ENCODE data around the gene ELOVL3.
A peak's percentile ranks its signal among the peaks of the same experiment; 100 is the strongest.
"Not testable (repeated sequence)": the region's sequence is repeated elsewhere in the genome, so short reads cannot be mapped to it uniquely, and the experiment has no call there.

ELOVL3 gene

DNA sequence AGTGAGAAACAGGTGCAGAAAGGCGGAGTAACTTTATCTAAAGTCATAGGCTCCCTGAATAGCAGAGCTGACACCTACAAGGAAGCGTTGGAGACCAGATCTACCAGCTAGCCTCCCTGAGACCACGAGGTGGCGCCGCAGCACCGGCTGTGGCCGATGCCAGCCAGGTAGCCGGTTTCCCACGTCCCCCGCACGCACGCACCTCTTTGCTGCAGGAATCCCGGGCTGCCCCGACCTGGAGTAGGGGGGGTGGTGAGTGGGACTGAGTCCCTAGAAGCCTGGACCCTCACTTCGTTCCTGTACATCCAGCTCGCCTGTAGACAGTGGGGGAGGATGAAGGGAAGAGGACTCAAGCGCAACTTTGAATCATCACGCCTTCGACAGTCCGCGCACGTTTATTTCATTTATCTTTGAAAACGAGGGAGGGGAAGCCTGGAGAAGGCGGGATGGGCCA is 3.7 kb downstream of the ELOVL3 start:
- DNase-seq: peak; percentile 87

DNA sequence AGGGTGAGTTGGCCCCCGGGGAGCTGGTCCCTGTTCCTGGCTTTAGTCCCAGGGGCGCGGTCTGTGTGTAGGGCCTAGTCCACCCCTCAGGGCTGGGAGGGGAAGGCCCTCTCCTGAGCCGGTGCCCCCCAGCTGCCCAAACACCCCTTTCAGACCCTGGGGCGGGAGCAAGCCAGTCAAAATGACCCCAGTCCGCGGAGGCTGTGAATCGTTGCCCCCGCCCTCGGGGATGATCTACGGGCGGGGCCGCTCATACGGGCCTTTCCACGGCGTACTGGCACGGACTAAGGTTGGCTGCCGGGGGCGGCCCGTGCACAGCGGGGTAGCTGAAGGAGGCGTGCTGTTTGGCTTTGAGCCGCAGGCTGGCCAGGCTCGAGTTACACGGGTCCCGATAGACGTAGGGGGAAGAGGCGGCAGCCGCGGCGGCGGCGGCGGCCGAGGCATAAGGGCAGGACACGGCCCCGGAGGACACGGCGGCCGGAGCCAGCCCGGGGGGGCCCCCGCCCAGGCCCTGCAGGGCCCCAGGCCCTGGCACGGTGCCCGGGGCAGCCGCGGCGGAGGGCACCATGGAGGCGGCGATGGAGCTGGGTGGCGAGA is 4.3 kb downstream of the ELOVL3 start:
- peak; percentile 51 for DNase-seq

DNA sequence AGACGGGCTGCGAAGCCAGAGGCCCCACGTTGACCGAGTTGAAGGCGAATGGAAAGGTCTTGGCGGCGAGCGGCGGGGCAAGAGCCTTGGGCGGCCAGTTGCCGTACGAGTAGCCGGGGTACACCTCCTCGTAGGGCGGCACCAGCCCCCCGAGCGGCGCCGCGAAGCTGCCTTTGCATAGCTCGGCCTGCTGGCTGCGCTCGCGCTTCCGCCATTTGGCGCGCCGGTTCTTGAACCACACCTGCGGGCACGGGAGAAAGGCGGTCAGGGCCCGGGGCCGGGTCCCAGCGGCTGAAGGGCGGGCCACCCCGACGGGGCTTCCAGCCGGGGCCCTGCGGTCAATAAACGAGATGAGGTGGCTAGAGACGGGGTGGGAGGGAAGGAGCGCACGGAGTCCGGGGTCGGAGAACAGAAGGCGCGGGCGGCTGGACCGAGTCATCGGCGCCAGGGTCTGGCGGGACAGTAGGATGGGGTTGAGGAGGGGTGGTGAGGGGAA is 4.8 kb downstream of the ELOVL3 start:
- peak; percentile 37 for DNase-seq

DNA sequence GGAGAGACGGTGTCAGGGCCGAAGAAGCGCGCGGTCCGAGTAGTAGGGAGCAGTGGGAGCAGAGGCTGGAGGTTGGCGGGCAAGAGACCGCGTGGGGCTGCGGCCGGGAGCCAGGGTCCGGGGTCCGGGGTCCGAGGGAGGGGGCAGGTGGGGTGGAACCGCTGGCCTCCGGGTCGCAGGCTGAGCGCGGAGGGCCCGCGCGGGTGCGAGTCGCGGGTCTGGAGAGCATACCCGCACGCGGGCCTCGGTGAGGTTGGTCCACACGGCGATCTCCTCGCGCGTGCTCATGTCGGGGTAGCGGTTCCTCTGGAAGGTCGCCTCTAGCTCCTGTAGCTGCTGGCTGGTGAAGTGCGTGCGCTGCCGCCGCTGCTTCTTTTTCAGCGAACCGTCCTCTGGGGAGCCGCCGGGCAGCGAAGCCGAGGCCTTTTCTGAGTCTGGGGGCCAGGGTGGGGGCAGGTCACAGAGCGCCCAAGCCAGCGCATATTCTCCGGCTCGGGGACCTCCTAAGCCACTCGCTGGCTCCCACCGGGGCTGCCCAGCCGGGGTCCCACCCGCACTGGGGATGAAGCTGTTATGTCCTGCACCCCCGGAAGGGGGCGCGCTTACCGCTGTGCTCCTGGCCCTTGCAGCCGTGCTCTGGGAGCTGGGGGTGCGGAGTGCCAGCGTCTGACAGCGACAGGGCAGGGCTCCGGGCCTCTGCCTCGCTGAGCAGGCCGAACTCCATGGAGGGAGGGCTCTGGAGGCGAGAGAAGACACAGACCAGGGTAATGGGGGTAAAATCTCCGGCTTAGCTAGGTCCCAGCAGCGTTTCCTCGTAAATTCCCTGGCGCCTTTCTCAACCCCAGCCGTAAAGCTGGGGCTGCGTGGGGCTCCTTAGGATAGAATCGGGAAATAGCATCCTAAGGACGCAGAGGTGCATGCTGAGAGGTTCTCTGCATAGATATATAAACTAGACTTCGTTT is 5.5 kb downstream of the ELOVL3 start:
- DNase-seq: peak; percentile 74

DNA sequence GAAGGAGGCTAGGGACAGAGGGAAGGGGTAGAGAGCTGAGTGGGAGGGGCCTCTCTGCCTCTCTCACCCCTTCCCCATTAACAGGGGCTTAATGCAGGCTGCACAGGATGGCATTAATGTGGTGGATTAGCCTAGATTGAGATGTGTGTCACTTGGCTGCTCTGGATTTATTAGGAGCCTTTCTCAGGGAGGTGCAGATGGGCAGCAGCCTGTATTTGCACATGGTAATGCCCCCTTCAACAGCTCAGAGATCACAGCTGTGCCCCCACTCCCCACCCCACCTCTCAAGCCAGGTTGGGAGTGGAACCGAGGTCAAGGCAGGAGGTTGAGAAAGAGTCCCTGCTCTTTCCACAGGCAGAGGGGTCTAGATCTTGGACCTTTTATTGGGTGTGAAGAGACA is 7.9 kb downstream of the ELOVL3 start:
- DNase-seq: peak; percentile 97

DNA sequence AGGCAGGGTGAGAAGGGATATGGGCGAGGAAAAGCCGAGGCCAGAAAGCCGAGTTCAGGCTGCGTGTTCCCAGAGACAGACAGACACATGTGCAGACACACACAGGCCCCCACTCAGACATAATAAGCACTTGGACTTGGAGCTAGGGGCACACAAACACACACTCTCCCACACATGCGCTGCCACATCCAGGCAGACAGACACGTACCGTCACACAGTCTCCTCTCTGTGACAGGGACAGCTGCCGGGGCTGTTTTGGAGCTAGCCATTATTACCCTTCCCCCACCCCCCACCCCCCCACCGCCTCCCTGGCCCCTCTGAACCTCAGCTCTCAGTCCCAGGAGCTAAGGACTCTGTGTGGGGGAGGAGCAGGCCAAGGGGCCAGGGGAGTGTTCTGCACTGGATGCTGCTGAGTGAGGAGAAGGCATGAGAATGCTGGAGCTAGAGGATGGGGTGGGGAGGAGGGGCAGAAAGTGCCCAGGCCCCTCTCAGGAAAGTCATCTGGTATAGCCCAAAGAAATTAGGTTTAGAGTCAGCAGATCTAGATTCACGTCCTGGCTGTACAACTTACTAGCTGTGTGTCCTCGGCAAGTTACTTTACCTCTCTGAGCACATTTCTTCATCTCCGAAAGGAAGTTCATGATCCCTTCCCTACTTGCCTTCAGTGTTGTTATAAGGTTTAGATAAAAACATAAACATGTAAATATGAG is 8.9 kb downstream of the ELOVL3 start:
- peak; percentile 69 for DNase-seq

DNA sequence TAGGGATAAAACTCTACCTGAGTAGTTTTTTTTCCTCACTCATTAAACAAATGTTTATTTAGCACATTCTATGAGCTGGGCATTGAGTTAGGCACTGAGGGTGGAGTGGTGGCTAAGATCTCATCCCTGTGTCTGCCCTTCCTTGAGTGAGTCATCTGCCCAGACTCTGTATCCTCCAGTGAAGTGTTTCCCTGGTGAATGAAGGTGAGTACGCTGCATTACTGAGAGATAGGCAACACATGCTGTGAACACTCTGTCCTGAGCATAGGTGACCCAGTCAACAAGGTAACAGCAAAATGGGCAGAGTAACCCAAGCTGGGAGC is 9.5 kb downstream of the ELOVL3 start:
- DNase-seq: no peak

DNA sequence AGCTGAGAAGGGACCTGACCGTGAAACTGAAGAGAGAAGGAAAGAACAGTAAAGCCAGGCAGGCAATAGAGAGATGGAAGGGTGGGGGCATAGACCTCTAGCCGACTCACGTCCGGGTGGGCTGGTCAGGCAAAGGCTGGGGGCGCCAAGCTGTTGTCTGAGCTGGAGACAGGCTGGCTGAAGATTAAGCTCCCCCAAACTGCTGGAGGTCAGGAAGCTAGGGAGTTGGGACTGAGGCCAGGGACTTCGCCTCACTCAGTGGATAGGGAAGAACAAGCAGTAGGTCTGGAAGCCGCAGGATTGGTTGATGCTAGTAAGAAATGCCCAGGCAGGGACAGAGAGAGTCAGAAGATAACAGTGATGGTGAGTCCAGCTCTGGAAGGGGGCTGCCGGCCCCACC is 9.9 kb downstream of the ELOVL3 start:
- peak; percentile 31 for DNase-seq

DNA sequence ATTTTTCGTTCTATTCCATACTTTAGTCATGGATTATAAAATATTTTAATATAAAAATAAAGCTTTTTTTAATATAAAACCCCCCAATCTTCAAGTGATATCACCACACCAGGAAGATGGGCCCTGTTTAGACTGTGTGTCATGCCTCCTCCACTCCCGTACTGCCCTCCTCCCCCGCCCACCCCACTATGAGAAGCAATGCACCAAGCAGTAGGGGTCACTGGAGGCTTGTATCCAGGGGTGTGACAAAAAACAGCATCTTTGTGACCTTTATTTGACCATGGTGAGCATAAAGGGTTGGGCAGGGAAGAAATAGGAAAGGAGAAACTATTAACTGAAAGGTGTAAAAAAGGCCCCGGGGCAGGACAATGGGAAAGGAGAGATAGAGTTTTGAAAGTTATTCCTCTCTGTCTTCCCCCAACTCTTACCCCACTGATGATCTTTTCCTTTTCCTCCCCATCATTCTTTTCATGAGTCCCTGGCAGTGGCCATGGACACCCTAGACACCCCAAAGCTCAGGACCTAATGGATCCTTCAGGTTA is 11.7 kb downstream of the ELOVL3 start:
- DNase-seq: no peak

DNA sequence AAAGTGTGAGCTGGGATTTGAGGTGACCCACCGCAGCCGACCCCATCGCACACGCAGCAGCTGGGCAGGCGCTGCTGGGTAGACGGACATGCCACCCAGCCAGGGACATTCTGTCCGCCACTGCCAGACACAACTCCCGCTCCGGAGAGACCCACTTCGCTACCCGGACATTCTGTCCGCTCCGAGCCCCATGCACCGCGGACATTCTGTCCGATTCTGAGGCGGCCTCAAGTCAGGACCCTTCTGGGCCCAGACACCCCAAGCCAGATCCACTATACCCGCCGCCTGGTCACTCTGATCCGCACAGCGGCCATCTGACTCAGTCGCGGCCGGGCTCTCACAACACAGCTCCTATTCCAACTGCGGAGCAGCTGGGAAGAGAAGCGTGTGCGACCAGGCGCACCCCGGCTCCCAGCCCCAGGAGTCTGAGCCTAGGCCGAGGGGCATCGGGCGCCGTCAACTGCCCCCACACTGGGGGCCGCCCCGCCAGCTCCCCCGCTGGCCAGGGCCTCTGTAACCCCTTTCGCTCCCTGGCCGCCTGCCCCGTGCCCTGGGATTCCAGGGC is 14.4 kb downstream of the ELOVL3 start:
- no peak for DNase-seq

DNA sequence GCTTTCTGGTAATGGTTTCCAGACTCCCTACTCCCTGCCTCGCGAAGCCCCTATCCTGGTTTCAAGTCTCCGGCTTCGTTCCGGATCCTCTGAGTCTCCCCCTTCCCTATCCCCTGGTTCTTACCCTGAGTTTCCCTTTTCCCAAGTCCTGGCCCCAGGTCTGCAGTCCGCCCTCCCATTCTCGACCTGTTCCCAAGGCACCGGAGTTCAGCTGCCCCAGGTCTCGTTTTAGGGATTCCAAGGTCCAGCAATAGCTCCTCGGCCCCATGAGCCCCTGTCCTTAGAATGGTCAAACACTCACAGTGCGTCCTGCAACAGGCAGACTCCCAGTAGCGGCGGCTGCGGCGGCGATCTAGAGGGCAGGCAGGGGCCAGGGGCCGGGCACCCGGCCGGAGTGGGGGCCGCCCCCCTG is 14.9 kb downstream of the ELOVL3 start:
- no peak for DNase-seq

DNA sequence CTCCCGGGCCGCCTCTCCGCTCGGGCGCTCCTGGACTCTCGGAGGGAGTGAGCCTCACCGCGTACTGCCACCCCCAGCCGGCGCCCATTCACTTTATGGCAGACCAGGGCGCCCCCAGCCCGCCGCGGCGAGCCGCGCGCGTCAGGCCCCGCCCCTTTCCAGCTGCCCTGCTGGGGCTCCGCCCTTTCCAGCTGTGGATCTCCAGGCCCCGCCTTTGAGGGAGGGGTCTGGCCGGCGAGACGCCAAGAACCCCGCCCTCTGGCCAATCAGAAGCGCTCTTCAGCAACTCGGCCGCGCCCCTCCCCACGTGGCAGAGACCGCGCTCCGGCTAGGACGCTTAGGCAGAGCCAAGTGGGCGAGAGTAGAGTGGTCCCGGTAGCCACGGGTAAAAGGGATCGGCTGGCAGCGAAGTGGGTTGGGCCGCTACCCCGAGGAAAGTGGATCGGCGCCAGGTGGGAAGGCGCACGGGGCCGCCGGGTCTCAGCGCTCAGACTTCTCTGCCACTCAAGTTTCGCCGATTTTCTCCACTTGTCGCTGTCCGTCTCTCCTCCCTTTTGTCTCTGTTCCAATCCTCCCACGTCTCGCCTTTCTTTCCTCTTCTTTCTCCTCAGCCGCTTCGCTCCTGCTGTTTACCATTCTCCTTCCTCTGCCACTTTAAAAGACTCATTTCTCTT is 15.5 kb downstream of the ELOVL3 start, which contains the start of gene PITX3:
TSS of gene PITX3 (minus strand) at position 69 of the 674 bp plus-strand sequence. CDS start 9,432 bp downstream, outside the sequence.
- peak; percentile 84 for DNase-seq

DNA sequence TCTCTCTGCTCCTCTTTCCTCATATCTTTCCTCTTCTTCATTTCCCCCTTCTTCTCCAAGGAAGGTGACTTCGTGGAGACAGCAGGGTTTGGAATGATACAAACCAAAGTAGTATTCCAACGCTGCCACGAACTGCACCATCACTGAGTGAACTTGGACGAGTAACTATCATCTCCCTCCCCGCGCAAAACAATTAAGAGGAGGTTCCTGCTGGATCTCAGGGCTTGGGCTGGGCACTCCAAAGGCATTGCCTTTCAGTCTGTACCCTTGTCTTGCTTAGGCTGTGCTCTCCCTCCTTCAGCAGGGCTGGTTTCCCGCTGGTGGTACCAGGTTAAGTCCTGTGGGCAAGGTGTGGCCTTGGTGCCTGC is 16.0 kb downstream of the ELOVL3 start:
- DNase-seq: no peak

DNA sequence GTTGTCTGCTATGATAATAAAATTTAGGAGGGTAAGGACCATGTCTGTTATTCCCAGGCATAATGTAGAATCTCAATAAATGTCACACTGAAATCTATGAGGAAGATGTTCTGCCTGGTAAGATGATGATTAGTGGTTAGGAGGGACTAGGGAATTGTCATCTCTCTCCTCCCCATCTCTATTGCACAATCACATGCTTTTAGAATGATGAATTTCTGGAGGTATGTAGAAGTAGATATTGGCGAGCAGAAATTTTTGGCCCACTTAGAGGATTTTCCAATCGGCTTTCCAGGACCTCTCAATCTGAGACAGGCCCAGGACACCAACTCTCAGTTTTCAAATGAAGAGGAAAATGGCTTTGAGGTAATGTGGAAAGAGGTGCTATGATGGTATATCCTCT is 17.2 kb downstream of the ELOVL3 start:
- DNase-seq: no peak

DNA sequence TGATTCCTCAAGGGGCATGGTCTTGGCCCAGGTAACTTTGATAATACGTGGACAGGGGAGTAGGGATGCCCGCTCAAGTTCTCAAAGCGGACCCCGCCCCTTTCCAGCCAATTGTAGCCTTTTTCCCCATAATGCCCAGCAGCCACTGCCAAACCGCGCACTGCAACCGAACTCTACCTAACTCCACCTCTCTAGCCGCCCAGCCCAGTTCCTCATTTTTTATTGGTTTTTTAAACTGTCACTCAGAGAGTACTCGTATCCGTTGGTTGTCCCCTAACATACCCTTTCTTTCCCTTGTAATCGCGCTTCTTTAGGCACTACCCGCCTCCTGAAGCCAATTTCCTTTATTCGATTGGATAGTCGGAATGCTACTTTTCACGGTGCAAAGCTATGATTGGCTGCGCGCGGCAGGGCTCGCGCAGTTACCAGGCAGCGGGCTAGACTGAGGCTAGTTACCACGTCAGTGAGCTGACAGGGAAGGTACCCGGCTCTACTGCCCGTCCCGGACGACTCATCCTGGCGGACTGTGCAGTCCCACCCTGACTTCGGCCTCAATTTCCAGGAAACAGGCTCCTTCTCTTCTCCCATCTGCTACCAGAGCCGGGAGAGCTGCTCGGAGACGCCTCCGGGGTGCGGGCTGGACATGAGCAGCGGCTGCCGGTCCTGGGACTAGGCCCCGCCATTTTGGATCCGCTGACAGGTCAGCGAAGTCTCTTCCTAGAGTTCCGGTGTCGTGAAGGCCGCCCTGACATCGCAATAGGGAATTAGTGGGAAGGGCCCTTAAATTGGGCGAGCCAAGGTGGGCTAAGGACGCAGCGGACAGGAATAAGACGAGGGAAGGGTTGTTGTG is 19.2 kb downstream of the ELOVL3 start, which contains the start of gene GBF1:
TSS of gene GBF1 (plus strand) at position 451 of the 850 bp plus-strand sequence. CDS start 13,407 bp downstream, outside the sequence.
- peak; percentile 99 for DNase-seq

DNA sequence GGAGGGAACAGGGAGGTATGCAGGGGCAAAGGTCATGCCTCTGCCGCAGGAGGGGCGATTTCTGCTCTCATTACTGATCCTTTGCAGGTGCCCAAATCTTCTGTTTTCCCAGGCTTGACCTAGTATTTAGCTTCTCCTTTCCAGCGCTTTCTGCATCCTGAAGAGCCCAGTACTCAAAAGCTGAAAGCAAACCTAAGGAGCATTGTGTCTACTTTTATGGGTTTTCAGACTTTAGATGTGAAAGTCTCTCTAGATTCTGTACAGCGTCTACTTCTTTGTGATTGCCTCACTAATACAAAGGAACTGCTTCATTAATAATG is 19.8 kb downstream of the ELOVL3 start:
- DNase-seq: no peak

DNA sequence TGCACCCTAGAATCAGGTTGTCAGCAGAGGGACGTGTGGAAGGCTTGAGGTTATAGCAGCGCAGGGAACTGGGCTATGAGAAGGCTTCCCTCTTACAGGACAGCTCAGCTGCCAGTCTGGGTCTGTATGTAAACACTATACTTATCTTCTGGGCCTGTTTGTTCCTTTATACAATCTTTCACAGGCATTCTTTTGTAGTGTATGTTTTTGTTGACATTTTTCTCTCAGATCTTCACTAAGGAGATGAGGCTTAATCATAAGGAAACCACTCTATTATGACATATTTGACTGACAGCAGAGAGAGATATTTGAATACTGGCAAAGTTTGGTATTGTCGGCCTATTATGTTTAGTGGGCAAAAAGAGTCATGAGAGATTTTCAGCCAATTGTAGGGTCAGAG is 20.2 kb downstream of the ELOVL3 start:
- DNase-seq: no peak

DNA sequence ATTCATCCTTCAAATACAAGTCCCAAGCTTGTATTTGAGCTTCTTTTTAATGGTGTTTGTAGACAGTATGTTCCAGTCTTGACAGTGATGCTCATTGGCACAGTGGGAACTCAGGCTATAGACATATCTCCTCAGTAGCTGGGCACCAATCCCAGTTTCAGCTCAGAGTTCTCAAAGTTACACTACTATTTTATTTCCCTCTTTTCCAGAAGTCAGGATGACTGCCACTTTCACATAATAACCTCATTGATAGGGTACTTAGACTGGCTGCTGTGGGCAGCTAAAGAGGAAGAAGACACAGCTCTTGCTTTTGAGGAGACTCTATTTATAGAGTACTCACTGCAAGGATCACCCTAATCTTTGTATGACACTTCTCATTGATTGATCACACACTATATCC is 21.6 kb downstream of the ELOVL3 start:
- no peak for DNase-seq

DNA sequence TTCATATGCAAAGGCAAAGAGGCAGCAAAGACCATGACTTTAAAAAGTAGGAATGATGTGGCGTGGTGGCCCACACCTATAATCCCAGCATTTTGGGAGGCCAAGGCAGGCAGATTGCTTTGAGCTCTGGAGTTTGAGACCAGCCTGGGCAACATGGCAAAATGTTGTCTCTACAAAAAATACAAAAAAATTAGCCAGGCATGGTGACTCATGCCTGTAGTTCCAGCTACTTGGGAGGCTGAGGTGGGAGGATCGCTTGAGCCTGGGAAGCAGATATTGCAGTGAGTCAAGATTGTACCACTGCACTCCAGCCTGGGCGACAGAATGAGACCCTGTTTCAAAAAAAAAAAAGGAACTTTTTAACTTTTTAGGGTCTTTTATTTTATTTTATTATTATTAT is 26.4 kb downstream of the ELOVL3 start:
- DNase-seq: not testable (repeated sequence)

DNA sequence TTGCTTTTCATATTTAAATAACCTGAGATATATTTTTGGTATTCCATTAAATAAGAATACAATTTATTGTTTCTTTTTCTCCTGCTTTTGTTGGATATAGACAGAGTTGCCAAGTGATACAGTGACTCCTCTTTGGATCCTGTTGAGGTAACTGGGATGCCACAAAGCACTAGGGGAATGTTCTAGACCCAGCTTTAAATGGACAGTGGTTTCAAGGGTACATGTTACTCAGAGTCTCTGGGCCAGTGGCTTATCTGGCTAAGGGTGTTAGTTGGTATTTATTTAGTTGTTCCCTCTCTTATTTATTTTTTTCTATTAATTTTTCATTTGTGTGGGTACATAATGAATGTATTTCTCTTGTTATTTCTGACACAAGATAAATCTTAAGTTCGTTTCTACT is 28.3 kb downstream of the ELOVL3 start:
- no peak for DNase-seq

DNA sequence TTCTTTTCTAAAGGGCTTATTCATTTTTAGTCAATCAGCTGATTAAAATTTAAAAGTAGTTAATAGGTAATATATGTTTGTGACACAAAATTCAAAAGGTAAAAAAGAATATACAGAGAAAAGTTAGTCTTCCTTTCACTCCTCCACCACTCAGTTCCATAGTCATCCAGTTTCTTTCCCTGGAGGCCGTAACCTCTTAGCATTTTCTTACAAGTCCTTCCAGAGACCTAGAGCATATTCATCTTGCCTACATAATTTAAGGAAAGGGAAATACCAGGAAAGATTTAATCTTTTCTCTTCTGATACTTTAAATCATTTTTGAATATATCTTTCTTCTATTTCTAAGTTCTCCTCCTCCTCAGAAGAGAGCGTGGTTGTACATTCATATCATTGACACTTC is 29.3 kb downstream of the ELOVL3 start:
- DNase-seq: no peak

Data from NCI-H82 (cell line).